ENCODE data around the gene LAT.

DNA sequence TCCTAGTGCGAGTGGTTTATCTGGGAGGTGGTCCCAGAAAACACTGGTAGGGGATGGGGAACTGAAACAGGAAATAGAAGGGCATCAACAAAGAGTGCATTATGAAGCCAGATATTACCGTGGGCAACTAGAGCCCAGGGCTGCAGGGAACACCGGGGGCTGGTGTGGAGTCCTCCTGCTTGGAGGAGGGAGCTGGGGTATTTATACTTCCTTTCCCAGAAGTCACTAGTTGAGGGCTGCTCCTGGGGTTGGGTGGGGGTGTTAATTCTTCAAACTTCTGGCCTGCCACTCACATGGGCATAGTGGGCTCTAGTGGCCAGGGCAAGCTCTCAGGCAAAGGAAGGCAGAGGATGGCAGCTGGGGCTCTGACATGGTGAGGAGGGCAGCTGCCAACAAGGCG is 14.7 kb downstream of the LAT start:
- TF ChIP-seq, protein P1, sequence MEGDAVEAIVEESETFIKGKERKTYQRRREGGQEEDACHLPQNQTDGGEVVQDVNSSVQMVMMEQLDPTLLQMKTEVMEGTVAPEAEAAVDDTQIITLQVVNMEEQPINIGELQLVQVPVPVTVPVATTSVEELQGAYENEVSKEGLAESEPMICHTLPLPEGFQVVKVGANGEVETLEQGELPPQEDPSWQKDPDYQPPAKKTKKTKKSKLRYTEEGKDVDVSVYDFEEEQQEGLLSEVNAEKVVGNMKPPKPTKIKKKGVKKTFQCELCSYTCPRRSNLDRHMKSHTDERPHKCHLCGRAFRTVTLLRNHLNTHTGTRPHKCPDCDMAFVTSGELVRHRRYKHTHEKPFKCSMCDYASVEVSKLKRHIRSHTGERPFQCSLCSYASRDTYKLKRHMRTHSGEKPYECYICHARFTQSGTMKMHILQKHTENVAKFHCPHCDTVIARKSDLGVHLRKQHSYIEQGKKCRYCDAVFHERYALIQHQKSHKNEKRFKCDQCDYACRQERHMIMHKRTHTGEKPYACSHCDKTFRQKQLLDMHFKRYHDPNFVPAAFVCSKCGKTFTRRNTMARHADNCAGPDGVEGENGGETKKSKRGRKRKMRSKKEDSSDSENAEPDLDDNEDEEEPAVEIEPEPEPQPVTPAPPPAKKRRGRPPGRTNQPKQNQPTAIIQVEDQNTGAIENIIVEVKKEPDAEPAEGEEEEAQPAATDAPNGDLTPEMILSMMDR (IDR thresholded peaks at IDR 0.05; ENCODE audit: insufficient read depth, low read depth, low read length), result no peak
- TF ChIP-seq EZH2 (IDR thresholded peaks at IDR 0.05; ENCODE audit: insufficient read depth, low read length), result no peak
